ENCODE data around the gene SLC22A8. TPM values are rescaled to one million over a fixed set of nuclear protein-coding genes. Genes with fewer than 3 reads are reported as not detected.

The SLC22A8 gene
- total RNA-seq, 6 experiments from 2014 or later = not detected

DNA sequence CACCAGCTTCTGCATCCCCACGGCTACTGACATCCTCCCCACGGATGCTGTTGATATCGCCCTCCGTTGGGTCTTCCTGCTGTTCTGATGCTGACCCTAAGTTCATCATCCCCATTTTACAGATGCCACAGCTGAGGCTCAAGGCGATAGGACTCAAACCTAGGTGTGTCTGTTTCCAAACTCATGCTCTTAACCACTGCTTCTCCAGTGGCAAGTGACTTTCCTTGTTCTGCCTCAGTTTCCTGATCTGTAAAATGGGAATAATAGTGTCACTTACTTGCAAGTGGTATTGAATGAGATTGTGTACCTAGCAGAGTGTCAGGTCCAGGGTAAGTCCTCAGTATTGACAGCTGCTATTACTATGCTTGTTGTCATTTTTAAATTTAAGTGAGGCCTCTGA is 16.5 kb downstream of the SLC22A8 start:
- no peaks in the 10 kb centered on the region for H3K36me3 ChIP-seq
- ATAC-seq (no peak), DNase-seq (no peak)
- intact Hi-C loops (cut with DNase I) = no loop called here
- no peak overlapping the region for H3K4me3 ChIP-seq
- no peaks in the 10 kb centered on the region for H3K27me3 ChIP-seq
- no peak overlapping the region for H3K27ac ChIP-seq
- no peak for TF ChIP-seq POLR2A (IDR thresholded peaks at IDR 0.05)
- TF ChIP-seq, protein P1, sequence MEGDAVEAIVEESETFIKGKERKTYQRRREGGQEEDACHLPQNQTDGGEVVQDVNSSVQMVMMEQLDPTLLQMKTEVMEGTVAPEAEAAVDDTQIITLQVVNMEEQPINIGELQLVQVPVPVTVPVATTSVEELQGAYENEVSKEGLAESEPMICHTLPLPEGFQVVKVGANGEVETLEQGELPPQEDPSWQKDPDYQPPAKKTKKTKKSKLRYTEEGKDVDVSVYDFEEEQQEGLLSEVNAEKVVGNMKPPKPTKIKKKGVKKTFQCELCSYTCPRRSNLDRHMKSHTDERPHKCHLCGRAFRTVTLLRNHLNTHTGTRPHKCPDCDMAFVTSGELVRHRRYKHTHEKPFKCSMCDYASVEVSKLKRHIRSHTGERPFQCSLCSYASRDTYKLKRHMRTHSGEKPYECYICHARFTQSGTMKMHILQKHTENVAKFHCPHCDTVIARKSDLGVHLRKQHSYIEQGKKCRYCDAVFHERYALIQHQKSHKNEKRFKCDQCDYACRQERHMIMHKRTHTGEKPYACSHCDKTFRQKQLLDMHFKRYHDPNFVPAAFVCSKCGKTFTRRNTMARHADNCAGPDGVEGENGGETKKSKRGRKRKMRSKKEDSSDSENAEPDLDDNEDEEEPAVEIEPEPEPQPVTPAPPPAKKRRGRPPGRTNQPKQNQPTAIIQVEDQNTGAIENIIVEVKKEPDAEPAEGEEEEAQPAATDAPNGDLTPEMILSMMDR (IDR thresholded peaks at IDR 0.05) = no peak
- peaks cover 0 to 8% (median 0%) of the 10 kb centered on the region in 4 donors for H3K4me1 ChIP-seq
- WGBS (ENCODE audit: insufficient coverage, low coverage, low lambda C conversion rate, missing lambda C conversion rate) = 76% methylated on average over 3 of the region's 5 CpGs
- H3K9me3 ChIP-seq = no peaks in the 10 kb centered on the region

DNA sequence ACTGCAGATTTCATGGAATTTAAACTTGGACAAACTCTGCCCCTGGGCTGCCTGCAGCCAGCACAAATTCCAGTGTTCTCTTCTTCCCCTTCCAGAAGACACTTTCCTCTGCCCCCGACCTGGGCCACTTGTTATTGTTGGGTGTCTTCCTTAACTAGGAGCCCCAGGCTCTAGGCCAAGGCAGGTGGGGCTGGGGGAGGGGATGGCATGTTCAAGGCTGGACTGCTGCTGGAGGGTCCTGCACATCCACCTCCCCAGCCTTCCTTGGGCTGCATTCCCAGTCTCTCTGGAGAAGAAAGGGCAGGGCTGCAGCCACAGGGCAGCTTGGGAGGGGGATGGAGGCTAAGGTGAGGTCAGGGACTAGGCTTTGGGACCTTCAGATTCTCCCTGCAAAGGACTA is 19.4 kb downstream of the SLC22A8 start:
- DNase-seq (no peak), ATAC-seq (no peak)
- WGBS (ENCODE audit: insufficient coverage, low coverage, low lambda C conversion rate, missing lambda C conversion rate) = no CpG with 5 or more reads among the region's 1 CpG
- TF ChIP-seq, protein P1 (IDR thresholded peaks at IDR 0.05) = no peak
- no peak for TF ChIP-seq POLR2A (IDR thresholded peaks at IDR 0.05)
- no peaks in the 10 kb centered on the region for H3K36me3 ChIP-seq
- no peaks in the 10 kb centered on the region for H3K27me3 ChIP-seq
- no peak overlapping the region for H3K27ac ChIP-seq
- H3K4me3 ChIP-seq = no peak overlapping the region
- intact Hi-C loops (cut with DNase I) = no loop called here
- H3K4me1 ChIP-seq = peaks cover 0 to 8% (median 0%) of the 10 kb centered on the region in 4 donors
- H3K9me3 ChIP-seq = no peaks in the 10 kb centered on the region

DNA sequence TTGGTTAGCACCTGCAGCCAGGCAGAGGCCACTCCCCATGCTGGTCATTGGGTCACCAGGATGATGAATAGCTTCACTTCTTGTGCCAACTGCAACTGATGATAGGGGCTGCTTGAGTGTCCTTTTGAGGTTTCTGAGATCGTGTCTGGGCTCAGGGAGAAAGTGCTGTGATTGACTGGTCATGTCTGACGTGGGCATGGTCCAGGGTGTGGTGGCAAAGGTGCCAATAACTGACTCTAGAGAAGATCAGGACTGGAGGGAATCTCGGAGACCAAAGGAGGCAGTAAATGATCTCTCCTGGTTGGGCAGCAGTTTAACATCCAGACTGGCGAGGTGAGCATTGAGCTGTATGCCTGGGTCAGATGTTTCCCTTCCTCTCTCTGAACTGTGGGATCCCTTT is 20.9 kb downstream of the SLC22A8 start:
- ATAC-seq = no peak
- 50% methylated on average over 4 of the region's 4 CpGs for whole genome bisulfite sequencing (ENCODE audit: insufficient coverage, low coverage, low lambda C conversion rate, missing lambda C conversion rate)
- Histone ChIP-seq H3K4me1 (peaks cover 0 to 5% (median 0%) of the 10 kb centered on the region in 4 donors), H3K27ac (no peak overlapping the region), H3K4me3 (no peak overlapping the region), H3K36me3 (no peaks in the 10 kb centered on the region), H3K27me3 (no peaks in the 10 kb centered on the region), H3K9me3 (no peaks in the 10 kb centered on the region)
- DNase-seq = no peak
- intact Hi-C loops (cut with DNase I) = no loop called here
- no peak for TF ChIP-seq POLR2A (IDR thresholded peaks at IDR 0.05)
- TF ChIP-seq, protein P1 (IDR thresholded peaks at IDR 0.05) = no peak

DNA sequence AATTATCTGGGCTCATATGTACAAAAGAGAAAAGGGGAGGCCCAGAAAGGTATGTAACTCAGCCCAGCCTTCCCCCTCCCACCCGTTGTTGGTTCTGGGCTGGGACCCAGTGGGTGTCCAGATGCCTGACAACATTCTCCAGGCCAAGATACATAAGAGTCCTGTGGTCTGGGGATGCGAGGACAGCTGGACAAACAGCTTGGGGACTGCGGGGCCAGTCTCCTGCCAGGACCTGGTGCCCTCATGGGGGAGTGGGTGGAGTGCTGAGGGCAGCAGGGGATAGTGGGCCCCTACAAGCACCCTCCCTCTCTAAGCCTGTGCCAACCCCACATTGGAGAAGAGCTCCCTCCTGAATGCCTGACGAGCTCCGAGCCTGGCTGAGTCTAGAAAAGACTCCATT is 27.4 kb downstream of the SLC22A8 start:
- H3K27me3 ChIP-seq = no peaks in the 10 kb centered on the region
- no peak overlapping the region for H3K27ac ChIP-seq
- no peaks in the 10 kb centered on the region for H3K36me3 ChIP-seq
- no peaks in the 10 kb centered on the region for H3K9me3 ChIP-seq
- intact Hi-C loops (cut with DNase I) = no loop called here
- ATAC-seq = no peak
- WGBS (ENCODE audit: insufficient coverage, low coverage, low lambda C conversion rate, missing lambda C conversion rate) = 55% methylated on average over 4 of the region's 5 CpGs
- no peaks in the 10 kb centered on the region for H3K4me1 ChIP-seq
- no peak overlapping the region for H3K4me3 ChIP-seq
- TF ChIP-seq, protein P1 (IDR thresholded peaks at IDR 0.05) = no peak
- no peak for TF ChIP-seq POLR2A (IDR thresholded peaks at IDR 0.05)
- no peak for DNase-seq
